ENCODE data around the gene SLC16A2.
"Not testable (repeated sequence)": the region's sequence is repeated elsewhere in the genome, so short reads cannot be mapped to it uniquely, and the experiment has no call there.

Gene SLC16A2

GRCh38 chrX:74446876-74447275 lies 25.6 kb downstream of the SLC16A2 start:
- DNase-seq (ENCODE audit: low spot score): no peak

- DNase-seq (ENCODE audit: low spot score): no peak
These were observed 27.4 kb downstream of the SLC16A2 start for GRCh38 chrX:74448669-74449068.

- no peak for DNase-seq (ENCODE audit: low spot score)
These were observed 28.1 kb downstream of the SLC16A2 start for GRCh38 chrX:74449322-74449936.

GRCh38 chrX:74449937-74450330 lies 28.6 kb downstream of the SLC16A2 start:
- DNase-seq (ENCODE audit: low spot score): peak; percentile 21

GRCh38 chrX:74450803-74451449 lies 29.6 kb downstream of the SLC16A2 start:
- DNase-seq (ENCODE audit: low spot score): peak; percentile 77

GRCh38 chrX:74451450-74452198 lies 30.3 kb downstream of the SLC16A2 start:
- DNase-seq (ENCODE audit: low spot score): no peak

- no peak for DNase-seq (ENCODE audit: low spot score)
These were observed 30.8 kb downstream of the SLC16A2 start for GRCh38 chrX:74452199-74452481.

- no peak for DNase-seq (ENCODE audit: low spot score)
These were observed 31.9 kb downstream of the SLC16A2 start for GRCh38 chrX:74453178-74453577.

GRCh38 chrX:74454233-74454632 lies 32.9 kb downstream of the SLC16A2 start:
- DNase-seq (ENCODE audit: low spot score): not testable (repeated sequence)

GRCh38 chrX:74458736-74459135 lies 37.4 kb downstream of the SLC16A2 start:
- DNase-seq (ENCODE audit: low spot score): peak; percentile 50

GRCh38 chrX:74461384-74461783 lies 40.1 kb downstream of the SLC16A2 start:
- no peak for DNase-seq (ENCODE audit: low spot score)

GRCh38 chrX:74464722-74465121 lies 43.4 kb downstream of the SLC16A2 start:
- no peak for DNase-seq (ENCODE audit: low spot score)

- peak; percentile 27 for DNase-seq (ENCODE audit: low spot score)
These were observed 44.1 kb downstream of the SLC16A2 start for GRCh38 chrX:74465424-74465823.

- DNase-seq (ENCODE audit: low spot score): no peak
These were observed 46.4 kb downstream of the SLC16A2 start for GRCh38 chrX:74467656-74468055.

GRCh38 chrX:74473116-74473515 lies 51.8 kb downstream of the SLC16A2 start:
- DNase-seq (ENCODE audit: low spot score): not testable (repeated sequence)

GRCh38 chrX:74490247-74490646 lies 69.0 kb downstream of the SLC16A2 start:
- DNase-seq (ENCODE audit: low spot score): no peak

GRCh38 chrX:74492720-74493201 lies 71.5 kb downstream of the SLC16A2 start:
- DNase-seq (ENCODE audit: low spot score): no peak

GRCh38 chrX:74493806-74494205 lies 72.5 kb downstream of the SLC16A2 start:
- no peak for DNase-seq (ENCODE audit: low spot score)

- no peak for DNase-seq (ENCODE audit: low spot score)
These were observed 77.6 kb downstream of the SLC16A2 start for GRCh38 chrX:74498924-74499323.

- no peak for DNase-seq (ENCODE audit: low spot score)
These were observed 78.8 kb downstream of the SLC16A2 start for GRCh38 chrX:74500067-74500466.

- DNase-seq (ENCODE audit: low spot score): no peak
These were observed 79.3 kb downstream of the SLC16A2 start for GRCh38 chrX:74500555-74500954.

- DNase-seq (ENCODE audit: low spot score): no peak
These were observed 84.1 kb downstream of the SLC16A2 start for GRCh38 chrX:74505437-74505836.

All from GM03348 (cell line).